ENCODE measurements around the gene ZSWIM8.

The ZSWIM8 gene

DNA sequence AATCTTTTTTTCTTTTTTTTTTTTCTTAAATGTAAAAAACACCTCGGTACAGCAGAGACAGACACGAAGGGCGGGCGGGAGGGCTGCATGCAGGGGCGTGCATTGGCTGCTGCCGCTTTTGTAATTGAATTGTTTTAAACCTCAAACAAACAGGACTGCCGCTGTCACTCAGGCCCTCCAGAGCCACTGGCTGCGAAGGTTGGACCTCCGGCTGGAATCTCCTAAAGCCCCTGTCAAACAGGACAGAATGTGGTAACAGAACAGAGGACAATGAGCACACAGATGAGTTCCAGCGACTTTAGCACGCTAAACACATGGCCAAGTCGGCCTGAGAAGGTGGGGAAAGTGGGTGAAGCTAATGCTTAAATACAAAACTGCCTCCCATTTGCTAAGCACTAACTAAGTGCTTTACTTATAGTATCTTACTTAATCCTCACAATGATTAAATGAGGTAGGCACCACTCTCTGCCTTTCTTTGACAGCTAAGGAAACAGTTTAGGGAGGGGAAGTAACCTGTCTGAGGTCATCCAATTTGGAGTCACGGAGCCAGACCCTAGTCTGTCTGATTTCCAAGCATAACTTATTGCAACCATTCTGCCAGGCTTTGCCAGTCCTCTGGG is 29.0 kb downstream of the ZSWIM8 start:
- TF ChIP-seq GATA3 (IDR thresholded peaks at IDR 0.05; ENCODE audit: low read depth, low read length) (no peak), GATA2 (IDR thresholded peaks at IDR 0.05; ENCODE audit: low read depth, low read length) (no peak)

DNA sequence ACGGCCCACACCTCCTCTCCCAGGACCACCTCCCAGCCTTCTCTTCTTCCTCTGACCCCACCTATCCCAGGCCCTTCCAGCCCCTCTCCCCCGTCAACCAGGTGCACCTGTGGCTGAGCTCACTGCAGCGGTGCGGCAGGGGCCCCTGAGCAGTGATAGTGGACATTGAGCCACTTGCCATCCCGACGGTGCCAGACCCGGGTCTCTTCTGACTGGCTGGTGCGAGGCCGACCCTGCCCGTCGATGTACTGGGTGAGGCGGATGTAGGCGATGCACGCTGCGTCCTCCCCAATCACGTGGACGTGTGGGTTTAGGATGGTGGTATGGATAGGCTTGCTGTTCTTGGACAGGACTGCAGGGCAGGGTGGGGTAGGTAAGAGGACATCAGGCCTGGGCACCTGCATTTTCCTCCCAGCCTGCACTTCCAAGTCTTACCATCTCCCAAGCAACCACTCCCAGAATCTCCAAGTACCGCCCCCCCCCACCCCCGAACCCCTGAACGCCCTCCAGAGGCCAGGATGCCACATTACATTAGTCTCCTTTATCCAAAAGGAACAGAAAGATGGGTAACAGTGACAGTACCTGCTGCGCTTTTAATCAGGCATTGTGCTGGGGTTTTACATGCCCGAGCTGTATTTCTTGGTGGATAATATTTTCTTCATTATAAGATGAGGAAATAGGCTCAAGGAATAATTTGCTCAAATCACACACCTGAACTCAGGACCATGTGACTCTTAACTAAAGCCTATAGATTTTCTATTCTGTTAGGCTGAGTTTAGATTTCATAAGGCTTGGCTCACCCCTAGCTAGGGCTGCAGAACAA is 29.7 kb downstream of the ZSWIM8 start:
- TF ChIP-seq GATA3 (IDR thresholded peaks at IDR 0.05; ENCODE audit: low read depth, low read length) = no peak
- TF ChIP-seq GATA2 (IDR thresholded peaks at IDR 0.05; ENCODE audit: low read depth, low read length) = no peak

DNA sequence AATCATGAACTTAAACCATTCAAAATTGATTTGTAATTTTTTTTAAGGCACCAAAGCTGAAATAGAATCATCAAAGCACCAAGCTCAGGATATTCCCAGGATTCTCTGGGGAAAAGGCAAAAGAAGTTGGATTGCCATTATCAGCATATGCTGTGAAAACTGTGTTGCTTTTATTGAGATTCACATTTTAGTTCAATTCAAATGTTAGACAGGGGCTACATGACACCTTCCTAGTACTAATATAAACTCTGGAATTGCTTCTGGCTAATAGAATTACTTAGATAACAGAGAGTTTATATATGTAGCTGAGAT is 30.3 kb downstream of the ZSWIM8 start:
- TF ChIP-seq GATA2 (IDR thresholded peaks at IDR 0.05; ENCODE audit: low read depth, low read length) (no peak), GATA3 (IDR thresholded peaks at IDR 0.05; ENCODE audit: low read depth, low read length) (no peak)

DNA sequence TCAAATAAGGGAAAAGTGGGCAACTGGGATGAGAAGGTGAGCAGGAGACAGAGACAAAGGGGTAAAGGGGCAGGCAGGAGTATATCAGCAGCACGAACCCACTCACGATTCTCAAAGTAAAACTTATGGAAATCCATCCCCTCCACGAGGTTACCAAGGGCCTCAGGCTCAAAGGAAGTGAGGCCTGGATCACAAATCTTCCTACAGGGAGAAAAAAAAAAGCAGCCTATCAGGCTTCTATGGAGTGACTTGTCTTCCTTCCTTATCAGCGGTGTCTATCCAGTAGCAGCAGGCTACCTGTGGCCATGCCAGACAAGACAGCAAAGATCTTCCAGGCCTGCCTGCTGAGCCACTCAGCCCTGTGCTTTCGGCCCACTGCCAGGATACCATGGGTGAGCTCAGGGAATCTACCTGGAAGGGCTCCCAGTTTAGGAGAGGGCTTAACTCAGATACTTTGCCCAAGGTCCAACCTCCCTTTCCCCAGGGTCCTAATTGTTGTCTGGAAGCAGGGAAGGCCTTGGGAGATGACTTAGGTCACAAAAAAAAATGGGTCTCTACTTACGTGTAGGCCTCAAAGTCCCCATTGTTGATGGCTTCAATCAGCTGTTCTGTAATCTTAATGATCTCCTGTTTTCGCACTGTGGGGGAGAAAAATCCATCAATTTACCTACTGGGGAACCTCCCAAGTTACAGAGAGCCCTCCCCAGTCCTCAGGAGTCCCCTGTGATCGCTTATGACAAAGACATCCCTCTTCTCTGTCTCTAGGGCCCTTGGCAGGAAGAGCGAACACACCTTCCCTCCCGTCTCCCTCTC is 31.7 kb downstream of the ZSWIM8 start:
- TF ChIP-seq GATA3 (IDR thresholded peaks at IDR 0.05; ENCODE audit: low read depth, low read length) = no peak
- TF ChIP-seq GATA2 (IDR thresholded peaks at IDR 0.05; ENCODE audit: low read depth, low read length) = no peak

GRCh38 chr10:73817826-73818225 is 32.4 kb downstream of the ZSWIM8 start:
- no peak for TF ChIP-seq GATA3 (IDR thresholded peaks at IDR 0.05; ENCODE audit: low read depth, low read length)
- no peak for TF ChIP-seq GATA2 (IDR thresholded peaks at IDR 0.05; ENCODE audit: low read depth, low read length)

GRCh38 chr10:73818402-73818801 is 33.0 kb downstream of the ZSWIM8 start:
- TF ChIP-seq GATA2 (IDR thresholded peaks at IDR 0.05; ENCODE audit: low read depth, low read length) (no peak), GATA3 (IDR thresholded peaks at IDR 0.05; ENCODE audit: low read depth, low read length) (no peak)

DNA sequence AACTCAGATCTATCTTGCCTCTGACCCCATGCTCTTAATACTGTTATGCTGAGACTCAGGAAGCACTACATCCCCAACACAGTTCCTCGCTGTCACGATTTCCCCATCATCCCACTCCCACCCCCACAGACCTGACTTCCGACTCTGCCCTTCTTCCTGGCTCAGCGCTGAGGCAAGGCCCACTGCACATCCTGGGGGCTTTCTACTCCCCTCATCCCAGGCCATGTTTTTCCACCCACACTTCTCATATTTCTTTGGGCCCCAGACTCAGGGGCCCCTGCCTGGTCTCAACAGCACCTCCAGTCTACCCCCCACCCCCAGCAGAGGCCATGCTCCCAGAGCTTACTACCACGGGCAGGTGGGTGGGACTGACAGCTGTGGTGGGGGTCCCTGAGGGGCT is 33.7 kb downstream of the ZSWIM8 start:
- TF ChIP-seq GATA3 (IDR thresholded peaks at IDR 0.05; ENCODE audit: low read depth, low read length) (no peak), GATA2 (IDR thresholded peaks at IDR 0.05; ENCODE audit: low read depth, low read length) (no peak)

GRCh38 chr10:73819513-73820093 is 34.2 kb downstream of the ZSWIM8 start:
- TF ChIP-seq GATA2 (IDR thresholded peaks at IDR 0.05; ENCODE audit: low read depth, low read length) (no peak), GATA3 (IDR thresholded peaks at IDR 0.05; ENCODE audit: low read depth, low read length) (no peak)

DNA sequence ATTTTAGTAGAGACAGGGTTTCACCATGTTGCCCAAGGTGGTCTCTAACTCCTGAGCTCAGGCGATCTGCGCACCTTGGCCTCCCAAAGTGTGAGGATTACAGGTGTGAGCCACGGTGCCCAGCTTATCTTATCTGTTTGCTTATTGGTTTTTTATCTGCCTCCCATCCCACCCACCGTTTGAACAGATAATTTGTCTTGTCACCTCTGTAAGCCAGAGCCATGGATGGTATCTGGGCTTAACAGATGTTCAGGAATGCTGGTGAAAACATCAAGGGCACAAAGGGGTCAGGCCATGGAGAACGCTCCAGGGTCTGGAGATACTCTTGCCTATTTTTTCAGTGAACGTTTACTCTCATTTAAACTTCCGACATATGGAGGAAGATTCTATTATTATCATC is 38.0 kb downstream of the ZSWIM8 start:
- no peak for TF ChIP-seq GATA3 (IDR thresholded peaks at IDR 0.05; ENCODE audit: low read depth, low read length)
- TF ChIP-seq GATA2 (IDR thresholded peaks at IDR 0.05; ENCODE audit: low read depth, low read length) = no peak

DNA sequence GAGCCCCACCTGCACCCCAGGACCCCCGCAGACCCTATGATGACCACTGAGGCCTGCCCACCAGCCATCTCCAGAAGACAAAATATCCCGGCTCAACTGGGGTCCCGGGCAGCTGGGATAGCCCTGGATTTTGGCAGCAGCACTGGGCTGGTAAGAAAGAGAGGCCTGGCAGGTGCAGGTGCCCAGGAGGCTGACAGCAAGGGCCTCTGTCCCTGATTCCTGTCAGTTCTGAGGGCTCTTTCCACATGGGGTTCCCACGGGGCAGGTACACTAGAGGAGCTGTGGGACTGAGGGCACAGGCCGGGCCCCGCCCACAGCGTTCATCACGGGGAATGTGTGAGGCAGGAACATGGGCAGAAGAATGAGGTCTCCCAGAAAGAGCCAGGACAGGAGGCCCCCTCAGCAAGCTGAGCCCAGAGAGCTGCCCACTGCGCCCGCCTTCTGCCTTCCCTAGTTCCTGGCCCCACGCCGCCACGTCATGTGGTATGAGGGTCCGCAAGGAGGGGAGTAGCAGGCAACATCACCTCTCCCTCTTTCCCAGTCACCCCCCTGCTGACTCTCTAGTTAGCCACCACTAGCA is 38.8 kb downstream of the ZSWIM8 start:
- TF ChIP-seq GATA3 (IDR thresholded peaks at IDR 0.05; ENCODE audit: low read depth, low read length) = no peak
- TF ChIP-seq GATA2 (IDR thresholded peaks at IDR 0.05; ENCODE audit: low read depth, low read length) = no peak

- TF ChIP-seq GATA2 (IDR thresholded peaks at IDR 0.05; ENCODE audit: low read depth, low read length) = no peak
- no peak for TF ChIP-seq GATA3 (IDR thresholded peaks at IDR 0.05; ENCODE audit: low read depth, low read length)
Observed at GRCh38 chr10:73827346-73828089, 42.1 kb downstream of the ZSWIM8 start.

DNA sequence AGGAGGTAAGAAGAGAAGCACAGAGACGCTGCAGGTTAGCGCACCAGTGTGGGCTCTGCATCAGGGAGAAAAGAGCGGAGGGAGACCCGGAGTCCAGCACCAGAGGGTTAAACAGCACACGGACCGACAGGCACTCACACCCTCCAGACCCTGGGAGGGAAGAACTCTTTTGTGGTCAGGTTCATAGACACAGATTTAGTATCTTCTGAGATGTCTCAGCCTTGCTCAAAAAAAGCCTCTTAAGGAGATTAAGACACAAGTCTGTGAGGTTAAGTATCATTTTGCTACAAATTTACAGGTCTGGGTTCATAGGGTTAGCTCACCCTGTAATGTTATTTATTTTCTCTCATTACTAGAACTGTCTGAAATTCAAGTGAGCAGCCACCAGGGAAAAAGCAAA is 42.8 kb downstream of the ZSWIM8 start:
- TF ChIP-seq GATA3 (IDR thresholded peaks at IDR 0.05; ENCODE audit: low read depth, low read length) = no peak
- no peak for TF ChIP-seq GATA2 (IDR thresholded peaks at IDR 0.05; ENCODE audit: low read depth, low read length)

- no peak for TF ChIP-seq GATA3 (IDR thresholded peaks at IDR 0.05; ENCODE audit: low read depth, low read length)
- no peak for TF ChIP-seq GATA2 (IDR thresholded peaks at IDR 0.05; ENCODE audit: low read depth, low read length)
Observed at GRCh38 chr10:73836427-73836980, 51.1 kb downstream of the ZSWIM8 start.
